GM10847 (cell line): ENCODE data around the gene KHK.

ENCODE experiments used
- POLR2A ChIP-seq: IDR thresholded peaks from 2 replicates; pipeline ENCODE4 v1.6.1; 2011; ENCODE audit not compliant: insufficient read length; ENCODE audit errors: extremely low read depth

The KHK gene

DNA sequence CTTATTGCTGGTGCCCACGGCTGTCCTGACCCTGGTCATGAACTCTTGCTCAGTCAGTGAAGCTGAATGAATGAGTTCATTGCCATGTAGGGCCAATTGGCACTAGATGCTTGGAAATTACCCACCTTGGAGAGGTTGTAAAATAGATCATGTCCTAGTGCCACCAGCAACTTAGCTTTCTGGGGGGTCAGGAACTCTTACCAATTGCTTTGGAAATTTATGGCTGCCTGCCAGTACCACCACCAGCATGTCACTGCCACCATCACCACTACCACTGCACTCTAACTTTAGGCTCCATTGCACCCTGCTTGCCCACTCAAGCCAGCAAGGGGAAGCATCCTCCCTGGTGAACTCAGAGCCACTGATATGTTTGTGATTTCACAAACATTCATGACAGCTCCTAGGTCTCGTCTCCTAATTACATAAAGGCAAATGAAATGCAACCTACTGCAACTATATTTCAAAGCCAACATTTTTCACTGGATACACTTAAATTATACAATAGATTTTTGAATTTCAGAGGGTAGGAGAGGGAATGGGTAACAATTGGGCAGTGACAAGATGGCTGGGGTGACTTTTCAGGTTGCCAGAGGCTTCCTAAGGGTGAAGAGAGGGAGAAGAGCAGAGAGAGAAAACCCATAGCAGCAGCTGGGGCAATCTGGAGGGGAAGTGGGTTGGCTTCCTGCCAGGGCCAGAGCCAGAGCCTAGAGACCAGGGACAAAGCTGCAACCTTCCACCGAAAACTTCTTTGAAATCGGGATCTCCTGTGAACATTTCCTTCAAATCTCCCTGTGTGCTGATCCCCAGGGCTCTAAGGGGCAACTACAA is 11.6 kb upstream of the KHK start:
- TF ChIP-seq POLR2A: no peak

DNA sequence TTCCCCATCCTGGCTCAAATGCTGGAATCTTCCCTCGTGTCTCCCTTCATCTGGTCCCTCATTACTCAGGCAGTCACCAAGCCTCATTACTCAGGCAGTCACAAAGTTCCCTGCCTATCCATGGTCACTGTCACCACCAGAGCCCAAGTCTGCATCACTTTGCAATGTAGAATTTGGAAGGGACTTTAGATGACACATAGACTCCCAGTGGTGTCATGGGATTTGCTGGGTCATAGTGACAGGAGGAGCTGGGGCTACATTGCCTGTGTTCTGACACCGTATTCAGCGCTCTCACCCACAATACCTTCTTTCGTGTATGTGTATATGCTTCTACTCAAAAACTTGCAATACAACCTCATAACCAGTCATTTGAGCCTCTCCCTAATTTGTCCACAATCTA is 10.2 kb upstream of the KHK start:
- TF ChIP-seq POLR2A: no peak

DNA sequence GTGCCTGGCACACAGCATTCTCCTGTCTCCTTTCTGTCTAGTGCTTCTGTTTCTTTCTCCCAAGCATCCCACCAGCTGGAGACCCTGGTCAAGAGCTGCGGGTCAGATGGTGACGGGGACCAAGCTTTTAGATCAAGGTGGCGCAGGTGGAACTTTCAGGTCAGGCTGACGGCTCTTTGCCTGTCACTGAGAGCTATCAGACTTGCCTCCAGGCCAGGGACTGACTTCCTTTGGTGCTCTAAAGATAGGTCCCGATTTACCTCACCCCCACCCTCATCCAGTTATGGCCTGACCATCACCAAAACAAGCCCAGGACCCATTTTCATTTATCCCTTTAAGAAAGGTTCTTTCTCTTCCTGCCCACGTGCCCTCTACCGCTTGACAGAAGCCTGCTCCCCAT is 9.3 kb upstream of the KHK start:
- no peak for TF ChIP-seq POLR2A

DNA sequence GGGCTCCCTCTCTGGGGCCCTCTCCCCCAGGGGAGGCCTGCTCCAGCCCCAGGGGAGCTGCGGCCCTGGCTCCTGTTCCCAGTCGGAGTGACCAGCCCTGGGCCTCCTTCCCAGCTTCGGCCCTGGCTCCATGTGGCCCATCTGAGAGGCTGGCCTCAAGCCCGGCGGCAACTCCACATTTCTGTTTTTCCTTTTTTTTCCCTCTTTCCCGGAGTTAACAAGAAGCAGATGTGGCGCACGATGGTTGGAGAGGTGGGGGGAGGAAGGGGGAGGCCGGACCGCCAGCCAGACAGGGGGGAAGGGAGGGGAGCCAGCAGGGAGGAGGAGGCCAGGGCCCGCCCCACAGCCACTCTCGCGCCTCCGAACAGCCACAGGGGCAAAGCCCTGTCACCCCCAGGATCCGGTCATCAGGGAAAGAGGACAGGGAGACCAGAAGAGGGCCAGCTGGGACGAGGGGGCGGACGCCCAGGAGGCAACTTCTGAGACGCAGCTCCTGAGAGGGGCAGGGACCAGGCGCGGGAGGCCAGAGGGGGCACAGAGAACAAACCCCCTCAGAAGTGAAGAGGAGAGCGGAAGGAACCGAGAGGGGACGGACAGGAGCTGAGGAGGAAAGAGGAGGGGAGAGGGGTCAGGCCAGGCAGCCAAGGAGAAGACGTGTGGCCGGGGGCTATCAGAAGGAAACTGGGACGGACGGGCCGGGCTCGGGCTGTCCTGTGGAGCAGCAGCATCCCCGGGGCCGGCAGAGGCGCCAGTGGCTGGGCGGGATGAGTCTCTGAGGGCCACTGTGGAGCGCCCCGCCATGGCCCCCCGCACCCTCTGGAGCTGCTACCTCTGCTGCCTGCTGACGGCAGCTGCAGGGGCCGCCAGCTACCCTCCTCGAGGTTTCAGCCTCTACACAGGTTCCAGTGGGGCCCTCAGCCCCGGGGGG is 8.0 kb upstream of the KHK start, which contains the start of gene EMILIN1:
EMILIN1 (plus strand) TSS at position 349 of the 928 bp plus-strand sequence; CDS start at position 800, 451 bp downstream.
- TF ChIP-seq POLR2A: no peak

DNA sequence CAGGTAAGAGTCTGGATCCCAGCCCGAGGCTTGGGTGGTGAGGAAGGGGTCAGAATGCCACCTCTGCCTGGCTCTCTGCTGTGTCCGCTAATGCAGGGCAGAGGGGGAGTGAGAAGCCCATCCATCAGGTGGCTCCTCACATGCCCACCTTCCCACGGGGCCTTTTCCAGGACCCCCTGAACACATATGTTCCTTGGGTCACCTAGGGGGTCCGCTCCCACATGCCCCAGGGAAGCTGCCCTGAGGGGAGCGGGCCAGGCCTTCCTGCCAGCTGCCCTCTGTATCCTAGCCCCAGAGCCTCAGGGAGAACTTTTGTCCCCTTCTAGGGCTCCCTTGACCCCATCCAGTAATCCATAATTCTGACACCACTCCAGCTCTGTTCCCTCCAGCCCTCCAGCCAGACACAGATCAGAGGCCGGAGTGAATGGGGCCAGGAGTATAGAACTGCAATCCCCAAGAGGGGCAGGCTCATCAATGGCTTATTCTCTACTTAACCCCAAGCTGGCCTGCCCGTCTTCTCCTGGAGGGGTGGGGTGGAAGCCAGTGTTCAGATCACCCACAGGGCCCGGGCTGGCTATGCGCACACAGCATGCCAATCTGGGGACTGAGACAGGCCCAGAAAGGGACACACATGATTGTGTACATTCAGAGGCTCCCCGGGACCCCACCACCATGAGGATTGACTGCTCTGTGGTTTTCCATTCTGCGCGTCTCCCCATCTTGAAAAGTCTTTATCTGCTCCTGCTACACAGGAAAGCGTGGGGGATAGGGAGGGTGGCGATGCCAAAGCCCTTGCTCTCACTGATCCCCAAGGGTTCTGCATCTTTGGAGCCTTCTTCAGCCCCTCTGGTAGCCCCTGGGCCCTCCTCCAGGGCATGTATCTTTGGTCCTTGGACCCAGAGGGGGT is 7.1 kb upstream of the KHK start:
- no peak for TF ChIP-seq POLR2A

DNA sequence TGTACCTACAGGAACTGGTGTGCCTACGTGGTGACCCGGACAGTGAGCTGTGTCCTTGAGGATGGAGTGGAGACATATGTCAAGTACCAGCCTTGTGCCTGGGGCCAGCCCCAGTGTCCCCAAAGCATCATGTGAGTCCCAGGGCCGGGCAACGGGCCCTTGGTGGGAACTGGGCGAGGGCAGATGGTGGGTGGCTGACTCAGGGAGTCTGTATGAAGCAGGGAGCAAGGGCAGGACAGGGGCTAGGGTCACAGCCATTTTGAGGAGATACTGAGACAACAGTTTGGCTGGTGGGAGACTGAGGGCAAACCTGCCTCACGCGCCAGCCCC is 6.5 kb upstream of the KHK start:
- TF ChIP-seq POLR2A: no peak

DNA sequence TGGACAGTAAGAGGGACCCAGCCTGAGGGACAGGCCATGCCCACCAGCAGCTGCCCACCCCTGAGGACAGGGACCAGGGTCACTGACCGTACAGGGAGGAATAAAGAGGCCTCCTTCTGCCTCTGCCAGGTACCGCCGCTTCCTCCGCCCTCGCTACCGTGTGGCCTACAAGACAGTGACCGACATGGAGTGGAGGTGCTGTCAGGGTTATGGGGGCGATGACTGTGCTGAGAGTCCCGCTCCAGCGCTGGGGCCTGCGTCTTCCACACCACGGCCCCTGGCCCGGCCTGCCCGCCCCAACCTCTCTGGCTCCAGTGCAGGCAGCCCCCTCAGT is 6.0 kb upstream of the KHK start:
- TF ChIP-seq POLR2A: no peak

DNA sequence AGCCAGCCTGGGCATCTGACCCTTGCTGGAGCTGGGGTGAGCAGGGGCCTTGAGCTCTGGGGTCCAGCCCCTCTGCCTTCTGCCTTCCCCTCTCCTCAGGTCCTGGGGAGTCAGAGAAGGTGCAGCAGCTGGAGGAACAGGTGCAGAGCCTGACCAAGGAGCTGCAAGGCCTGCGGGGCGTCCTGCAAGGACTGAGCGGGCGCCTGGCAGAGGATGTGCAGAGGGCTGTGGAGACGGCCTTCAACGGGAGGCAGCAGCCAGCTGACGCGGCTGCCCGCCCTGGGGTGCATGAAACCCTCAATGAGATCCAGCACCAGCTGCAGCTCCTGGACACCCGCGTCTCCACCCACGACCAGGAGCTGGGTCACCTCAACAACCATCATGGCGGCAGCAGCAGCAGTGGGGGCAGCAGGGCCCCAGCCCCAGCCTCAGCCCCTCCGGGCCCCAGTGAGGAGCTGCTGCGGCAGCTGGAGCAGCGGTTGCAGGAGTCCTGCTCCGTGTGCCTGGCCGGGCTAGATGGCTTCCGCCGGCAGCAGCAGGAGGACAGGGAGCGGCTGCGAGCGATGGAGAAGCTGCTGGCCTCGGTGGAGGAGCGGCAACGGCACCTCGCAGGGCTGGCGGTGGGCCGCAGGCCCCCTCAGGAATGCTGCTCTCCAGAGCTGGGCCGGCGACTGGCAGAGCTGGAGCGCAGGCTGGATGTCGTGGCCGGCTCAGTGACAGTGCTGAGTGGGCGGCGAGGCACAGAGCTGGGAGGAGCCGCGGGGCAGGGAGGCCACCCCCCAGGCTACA is 4.4 kb upstream of the KHK start:
- no peak for TF ChIP-seq POLR2A

DNA sequence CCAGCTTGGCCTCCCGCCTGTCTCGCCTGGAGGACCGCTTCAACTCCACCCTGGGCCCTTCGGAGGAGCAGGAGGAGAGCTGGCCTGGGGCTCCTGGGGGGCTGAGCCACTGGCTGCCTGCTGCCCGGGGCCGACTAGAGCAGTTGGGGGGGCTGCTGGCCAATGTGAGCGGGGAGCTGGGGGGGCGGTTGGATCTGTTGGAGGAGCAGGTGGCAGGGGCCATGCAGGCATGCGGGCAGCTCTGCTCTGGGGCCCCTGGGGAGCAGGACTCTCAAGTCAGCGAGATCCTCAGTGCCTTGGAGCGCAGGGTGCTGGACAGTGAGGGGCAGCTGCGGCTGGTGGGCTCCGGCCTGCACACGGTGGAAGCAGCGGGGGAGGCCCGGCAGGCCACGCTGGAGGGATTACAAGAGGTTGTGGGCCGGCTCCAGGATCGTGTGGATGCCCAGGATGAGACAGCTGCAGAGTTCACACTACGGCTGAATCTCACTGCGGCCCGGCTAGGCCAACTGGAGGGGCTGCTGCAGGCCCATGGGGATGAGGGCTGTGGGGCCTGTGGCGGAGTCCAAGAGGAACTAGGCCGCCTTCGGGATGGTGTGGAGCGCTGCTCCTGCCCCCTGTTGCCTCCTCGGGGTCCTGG is 3.7 kb upstream of the KHK start:
- no peak for TF ChIP-seq POLR2A

DNA sequence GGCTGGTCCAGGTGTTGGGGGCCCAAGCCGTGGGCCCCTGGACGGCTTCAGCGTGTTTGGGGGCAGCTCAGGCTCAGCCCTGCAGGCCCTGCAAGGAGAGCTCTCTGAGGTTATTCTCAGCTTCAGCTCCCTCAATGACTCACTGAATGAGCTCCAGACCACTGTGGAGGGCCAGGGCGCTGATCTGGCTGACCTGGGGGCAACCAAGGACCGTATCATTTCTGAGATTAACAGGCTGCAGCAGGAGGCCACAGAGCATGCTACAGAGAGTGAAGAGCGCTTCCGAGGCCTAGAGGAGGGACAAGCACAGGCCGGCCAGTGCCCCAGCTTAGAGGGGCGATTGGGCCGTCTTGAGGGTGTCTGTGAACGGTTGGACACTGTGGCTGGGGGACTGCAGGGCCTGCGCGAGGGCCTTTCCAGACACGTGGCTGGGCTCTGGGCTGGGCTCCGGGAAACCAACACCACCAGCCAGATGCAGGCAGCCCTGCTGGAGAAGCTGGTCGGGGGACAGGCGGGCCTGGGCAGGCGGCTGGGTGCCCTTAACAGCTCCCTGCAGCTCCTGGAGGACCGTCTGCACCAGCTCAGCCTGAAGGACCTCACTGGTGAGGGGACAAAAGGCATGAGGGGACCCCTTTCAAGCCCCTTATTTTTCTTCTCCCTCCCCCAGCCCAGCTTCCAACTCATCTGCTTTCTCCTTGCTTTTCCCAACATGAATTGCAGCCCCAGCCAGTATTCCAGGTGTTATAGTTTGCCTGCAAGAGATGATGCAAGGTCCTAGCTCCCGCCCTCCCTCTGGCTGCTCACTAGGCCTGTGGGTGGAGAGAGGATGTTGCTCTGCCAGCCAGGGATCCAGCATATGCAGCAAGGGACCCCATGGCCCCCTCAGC is 2.9 kb upstream of the KHK start:
- no peak for TF ChIP-seq POLR2A

DNA sequence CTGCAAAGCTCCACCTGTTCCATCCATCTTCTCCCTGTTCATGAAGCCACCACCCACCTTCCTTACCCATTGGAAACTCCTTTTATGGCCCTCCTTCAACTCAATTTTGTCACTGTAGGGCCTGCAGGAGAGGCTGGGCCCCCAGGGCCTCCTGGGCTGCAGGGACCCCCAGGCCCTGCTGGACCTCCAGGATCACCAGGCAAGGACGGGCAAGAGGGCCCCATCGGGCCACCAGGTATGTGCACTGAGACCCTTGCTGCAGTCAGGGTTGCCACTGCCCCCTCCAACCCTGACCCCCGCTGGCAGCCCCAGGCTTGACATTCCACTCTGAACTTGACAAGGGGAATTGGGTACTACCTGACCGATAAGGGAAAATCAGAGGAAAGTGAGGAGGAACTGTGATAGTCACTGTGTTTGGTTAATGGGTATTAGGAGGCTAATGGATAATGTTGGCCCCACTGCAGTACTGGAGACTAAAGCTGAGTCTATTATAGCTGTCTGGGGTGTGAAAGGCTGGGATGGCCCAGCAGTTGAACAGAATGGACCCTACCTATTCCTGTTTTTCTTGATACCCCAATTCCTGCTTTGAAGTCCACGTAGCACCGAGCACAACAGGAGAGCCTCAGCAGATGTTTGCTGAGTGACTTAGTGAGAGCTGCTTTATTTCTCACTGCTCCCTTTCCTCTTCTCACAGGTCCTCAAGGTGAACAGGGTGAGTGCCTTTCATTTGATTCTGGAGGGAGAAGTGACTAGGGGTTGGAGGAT is 2.1 kb upstream of the KHK start:
- no peak for TF ChIP-seq POLR2A

DNA sequence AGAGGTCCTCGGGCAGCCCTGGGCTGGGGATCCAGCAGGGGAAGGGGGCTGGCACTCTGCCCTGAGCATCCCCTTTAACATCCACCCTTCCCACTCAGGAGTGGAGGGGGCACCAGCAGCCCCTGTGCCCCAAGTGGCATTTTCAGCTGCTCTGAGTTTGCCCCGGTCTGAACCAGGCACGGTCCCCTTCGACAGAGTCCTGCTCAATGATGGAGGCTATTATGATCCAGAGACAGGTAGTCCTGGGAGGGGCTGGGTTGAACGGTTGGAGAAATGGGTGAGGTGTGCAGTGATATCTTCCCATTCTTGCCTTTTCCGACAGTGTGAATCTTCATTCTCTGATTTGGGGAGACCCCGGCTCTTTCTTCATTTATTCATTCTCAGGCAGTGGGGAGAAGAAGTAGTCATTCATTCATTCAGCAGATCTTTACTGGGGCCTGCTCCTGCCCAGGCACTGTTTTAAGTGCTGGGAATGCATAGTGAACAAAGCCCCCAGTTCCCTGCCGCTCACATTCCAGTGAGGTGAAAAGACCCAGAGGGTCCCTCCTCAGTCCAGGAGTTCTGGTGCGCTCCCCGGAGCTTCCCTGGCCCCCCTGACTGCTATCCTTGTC is 1.4 kb upstream of the KHK start:
- no peak for TF ChIP-seq POLR2A
